ENCODE results near the gene LRRC25.
"Not testable (repeated sequence)": the region's sequence is repeated elsewhere in the genome, so short reads cannot be mapped to it uniquely, and the experiment has no call there.

LRRC25 gene

DNA sequence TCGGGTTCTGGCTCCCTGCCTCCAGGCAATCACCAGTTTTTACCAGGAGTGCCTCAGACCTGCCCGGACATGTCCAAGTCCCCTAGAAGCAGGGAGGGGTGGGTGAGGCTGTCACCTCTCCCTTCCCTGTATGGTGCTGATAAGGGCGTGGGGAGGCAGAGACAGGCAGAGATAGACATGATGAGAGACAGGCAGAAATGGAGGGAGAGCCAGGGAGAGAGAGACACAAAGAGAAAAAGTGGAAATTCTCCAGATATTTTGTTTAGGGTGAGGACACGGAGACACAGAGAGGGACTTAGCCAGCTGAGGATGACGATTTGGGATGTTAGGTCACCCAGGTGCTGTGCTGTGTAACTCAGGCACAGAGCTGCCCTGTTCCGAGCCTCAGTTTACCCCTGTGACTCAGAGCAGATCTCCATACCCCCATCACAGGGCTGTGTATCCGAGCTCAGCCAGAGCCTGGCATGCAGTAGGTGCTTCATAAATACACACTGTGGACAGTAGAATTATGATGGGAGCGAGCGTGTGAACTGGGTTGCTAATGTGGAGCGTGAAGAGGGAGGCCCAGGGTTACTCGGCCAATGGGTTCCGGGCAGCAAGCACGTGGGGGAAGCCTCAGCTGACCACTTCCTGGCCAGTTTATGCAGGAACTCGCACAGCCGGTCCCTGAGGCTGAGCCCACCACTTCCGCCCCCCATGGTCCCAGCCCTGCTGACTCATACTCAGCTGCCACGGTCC, 23.4 kb downstream of the LRRC25 start:
- FAIRE-seq: peak; percentile 83

GRCh38 chr19:18373407-18373891, 24.0 kb downstream of the LRRC25 start:
- FAIRE-seq: no peak

GRCh38 chr19:18368504-18369222, 28.8 kb downstream of the LRRC25 start:
- FAIRE-seq: no peak

DNA sequence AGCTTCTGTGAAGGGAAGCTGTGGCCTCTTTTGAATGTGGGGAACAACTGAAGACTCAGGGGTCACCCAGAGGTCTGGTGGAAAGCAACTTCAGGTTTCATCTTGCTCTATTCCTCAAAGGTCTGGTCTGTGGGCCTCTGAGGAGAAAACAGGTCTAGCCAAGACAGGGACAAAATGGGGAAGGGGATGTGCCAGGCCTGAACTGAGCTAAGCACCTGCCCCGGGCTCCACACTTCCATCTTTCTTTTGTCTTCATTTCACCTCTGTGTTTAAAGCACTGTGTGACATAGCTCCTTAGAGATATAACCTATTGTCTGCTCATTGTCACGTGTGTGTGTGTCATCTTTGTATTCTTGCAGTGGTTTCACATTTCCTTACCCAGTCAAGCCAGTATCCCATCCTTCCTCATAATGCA, 31.4 kb downstream of the LRRC25 start:
- FAIRE-seq: no peak

GRCh38 chr19:18364826-18365528, 32.4 kb downstream of the LRRC25 start:
- peak; percentile 99 for FAIRE-seq

DNA sequence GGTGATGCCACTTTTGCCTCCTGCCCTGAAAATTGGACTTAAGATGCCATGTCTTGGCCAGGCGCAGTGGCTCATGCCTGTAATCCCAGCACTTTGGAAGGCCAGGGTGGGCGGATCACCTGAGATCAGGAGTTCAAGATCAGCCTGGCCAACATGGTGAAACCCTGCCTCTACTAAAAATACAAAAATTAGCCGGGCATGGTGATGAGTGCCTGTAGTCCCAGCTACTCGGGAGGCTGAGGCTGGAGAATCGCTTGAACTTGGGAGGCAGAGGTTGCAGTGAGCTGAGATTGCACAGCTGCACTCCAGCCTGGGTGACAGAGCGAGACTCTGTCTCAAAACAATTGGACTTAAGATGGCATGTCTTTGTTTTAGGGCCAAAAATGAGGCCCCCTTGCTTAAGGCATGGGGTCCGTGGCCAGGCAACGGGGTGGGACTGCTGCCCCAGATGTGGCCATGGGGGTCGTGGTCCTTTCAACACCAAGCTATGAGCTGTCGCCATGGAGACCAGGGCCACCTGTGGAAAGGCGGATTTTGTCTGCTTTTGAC, 33.1 kb downstream of the LRRC25 start:
- FAIRE-seq: not testable (repeated sequence)

DNA sequence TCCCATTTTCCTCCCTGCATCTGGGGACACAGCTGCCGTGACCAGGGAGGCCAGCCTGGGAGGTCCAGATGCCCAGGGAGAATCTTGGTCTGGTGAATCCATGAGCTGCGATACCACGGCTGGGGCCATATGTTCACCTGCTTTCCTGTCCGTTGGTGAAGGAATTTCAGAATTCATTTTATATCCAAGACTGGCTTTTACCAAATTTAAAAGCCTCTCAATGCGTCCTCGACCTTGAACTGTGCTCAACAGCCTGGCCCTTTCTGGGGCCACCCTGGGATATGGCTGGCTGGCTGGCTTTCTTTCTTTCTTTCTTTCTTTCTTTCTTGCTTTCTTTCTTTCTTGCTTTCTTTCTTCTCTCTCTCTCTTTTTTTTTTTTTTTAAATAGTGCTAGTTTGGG, 33.6 kb downstream of the LRRC25 start:
- FAIRE-seq: no peak

DNA sequence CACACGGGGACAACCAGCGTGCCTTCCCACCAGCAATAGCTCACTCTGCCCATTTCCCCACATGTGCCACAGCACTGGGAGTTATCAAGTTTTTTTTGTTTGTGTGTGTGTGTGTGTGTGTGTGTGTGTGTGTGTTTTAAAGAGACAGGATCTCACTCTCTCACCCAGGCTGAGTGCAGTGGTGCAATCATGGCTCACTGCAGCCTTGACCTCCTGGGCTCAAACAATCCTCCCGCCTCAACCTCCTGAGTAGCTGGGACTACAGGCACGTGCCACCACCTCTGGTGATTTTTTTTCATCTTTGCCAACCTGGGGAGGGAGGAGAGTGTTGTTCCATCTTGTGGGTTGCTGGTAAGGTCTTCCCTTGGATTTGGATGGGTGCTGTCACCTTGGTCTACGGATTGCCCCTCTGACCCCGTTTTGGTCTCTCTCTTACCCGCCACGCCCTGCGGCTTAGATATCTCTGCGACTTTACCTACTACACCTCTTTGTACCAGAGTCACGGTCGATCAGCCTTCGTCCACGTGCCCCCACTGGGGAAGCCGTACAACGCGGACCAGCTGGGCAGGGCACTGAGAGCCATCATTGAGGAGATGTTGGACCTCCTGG, 34.4 kb downstream of the LRRC25 start:
- no peak for FAIRE-seq

DNA sequence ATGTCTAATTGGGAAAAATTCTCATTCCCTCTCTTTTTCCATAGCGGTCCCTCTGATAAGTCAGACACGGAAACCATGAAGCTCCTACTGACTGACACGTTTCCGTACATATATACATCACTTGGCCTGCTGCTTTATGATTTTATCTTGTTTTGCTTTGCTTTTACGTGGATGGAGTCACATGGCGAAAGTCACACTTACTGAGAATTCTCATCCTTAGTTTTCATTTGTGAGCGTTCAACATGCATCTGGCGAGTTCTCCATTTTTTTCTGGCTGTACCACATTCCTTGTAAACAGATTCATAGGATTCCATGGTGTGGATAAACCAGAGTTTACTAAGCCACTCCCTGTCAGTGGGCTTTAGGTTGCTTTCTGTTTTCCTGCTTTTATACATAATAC, 35.8 kb downstream of the LRRC25 start:
- FAIRE-seq: no peak

GRCh38 chr19:18357041-18357440, 40.4 kb downstream of the LRRC25 start:
- FAIRE-seq: no peak

- FAIRE-seq: not testable (repeated sequence)
Observed at GRCh38 chr19:18354743-18355142, 42.7 kb downstream of the LRRC25 start.

DNA sequence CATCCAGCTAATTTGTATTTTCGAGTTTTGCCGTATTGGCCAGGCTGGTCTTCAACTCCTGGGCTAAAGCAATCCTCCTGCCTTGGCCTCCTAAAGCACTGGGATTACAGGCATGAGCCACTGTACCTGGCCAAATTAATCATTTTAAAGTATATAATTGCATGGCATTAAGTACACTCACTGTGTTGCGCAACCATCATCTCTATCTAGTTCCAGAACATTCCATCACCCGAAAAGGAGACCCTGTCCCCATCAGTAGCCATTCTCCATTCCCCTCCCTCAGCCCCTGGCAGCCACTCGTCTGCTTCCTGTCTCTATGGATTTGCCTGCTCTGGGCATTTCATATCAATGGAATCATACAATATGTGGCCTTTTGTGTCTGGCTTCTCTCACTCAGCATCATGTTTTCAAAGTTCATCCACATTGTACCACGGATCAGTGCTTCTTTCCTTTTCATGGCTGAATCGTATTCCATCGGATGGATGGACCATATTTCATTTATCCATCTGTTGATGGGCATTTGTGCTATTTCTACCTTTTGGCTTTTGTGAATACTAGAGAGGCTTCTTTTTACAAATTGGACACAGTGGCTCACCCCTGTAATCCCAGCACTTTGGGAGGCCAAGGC, 43.9 kb downstream of the LRRC25 start:
- no peak for FAIRE-seq

DNA sequence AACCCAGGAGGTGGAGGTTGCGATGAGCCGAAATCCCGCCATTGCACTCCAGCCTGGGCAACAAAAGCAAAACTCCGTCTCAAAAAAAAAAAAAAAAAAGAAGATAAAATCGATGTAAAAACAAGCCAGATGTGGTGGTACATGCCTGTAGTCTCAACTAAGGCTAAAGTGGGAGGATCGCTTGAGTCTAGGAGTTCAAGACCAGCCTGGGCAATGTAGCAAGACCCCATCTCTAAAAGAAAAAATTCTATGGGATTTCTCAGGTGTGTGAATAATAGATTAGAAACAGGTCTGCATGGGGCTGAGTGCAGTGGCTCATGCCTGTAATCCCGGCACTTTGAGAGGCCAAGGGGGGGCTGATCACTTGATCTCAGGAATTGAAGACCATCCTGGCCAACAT, 45.9 kb downstream of the LRRC25 start:
- no peak for FAIRE-seq

GRCh38 chr19:18350490-18350889, 46.9 kb downstream of the LRRC25 start:
- no peak for FAIRE-seq

DNA sequence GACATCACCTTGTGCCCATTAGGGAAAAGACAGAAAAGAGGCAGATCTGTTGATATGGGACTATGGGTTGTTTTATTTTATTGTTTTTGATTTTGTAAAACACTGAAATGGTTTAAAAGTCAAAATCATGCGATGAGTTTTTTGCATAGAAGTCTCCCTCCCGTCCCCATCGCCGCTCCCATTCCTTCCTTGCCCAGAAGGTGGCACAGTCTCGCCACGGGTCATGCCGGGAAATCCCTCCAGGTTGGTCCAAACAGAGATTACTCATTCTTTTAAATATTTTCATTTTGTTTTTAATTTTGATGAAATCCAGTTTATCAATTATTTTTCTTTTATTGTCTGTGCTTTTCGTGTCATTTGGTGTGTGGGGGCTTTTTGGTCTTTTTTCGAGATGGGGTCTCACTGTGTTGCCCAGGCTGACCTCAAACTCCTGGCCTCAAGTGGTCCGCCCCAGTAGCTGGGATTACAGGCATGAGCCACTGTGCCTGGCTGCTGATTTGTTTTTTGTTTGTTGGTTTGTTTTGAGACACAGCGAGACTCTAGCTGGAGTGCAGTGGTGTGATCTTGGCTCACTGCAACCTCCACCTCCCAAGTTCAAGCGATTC, 47.8 kb downstream of the LRRC25 start:
- peak; percentile 95 for FAIRE-seq

DNA sequence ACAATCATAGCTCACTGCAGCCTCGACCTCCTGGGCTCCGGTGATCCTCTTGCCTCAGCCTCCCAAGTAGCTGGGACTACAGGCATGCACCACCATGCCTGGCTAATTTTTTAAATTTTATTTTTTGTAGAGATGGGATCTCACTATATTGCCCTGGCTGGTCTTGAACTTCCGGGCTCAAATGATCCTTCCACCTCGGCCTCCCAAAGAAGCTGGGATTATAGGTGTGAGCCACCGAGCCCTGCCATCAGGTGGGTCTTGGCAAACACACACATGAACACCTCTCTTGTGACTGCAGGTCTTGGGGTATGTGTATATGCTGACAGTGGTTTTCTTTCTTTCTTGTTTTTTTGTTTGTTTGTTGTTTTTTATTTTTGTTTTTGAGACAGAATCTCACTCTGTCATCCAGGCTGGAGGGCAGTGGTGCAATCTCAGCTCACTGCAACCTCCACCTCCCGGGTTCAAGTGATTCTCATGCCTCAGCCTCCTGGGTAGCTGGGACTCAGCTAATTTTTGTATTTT, 48.5 kb downstream of the LRRC25 start:
- not testable (repeated sequence) for FAIRE-seq

DNA sequence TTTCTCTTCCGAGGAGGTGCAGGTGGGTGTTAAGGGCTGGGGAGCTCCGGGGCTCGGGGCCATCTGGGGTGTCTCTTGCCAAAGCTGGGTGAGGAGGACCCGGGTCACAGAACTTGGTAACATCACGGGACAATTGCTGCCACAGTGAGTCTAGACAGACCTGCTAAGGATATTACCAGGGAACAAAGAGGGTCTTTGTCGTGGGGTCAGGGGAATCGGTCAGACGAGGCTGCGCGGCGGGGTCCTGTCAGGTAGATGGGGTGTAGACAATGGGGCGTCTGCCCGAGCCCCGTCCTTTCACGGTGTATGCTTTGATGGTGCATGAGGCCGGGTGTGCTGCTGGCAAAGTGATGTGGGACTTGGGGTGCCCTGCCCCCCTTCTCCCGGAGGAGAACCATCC, 49.3 kb downstream of the LRRC25 start:
- FAIRE-seq: no peak

- no peak for FAIRE-seq
Observed at GRCh38 chr19:18346091-18346490, 51.3 kb downstream of the LRRC25 start.

DNA sequence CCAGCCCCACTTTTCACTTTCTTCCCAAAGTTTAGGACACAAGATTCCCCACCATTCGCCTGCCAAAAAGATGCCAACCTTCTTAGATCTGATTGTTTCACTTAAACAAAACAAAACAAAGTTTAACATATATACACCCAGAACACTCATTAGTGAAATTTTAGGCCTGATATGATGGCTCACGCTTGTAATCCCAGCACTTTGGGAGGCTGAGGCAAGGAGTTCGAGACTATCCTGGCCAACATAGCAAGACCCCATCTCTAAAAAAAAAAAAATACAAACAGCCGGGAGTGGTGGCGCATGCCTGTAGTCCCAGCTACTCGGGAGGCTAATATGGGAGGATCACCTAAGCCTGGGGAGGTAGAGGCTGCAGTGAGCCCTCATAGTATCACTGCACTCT, 52.1 kb downstream of the LRRC25 start:
- no peak for FAIRE-seq

GRCh38 chr19:18344582-18344950, 52.9 kb downstream of the LRRC25 start:
- no peak for FAIRE-seq

- FAIRE-seq: no peak
Observed at GRCh38 chr19:18342090-18342632, 55.3 kb downstream of the LRRC25 start.
